Progenitor cell of endocrine pancreas (in vitro differentiated cells): ENCODE measurements around the gene SH2D1B. TPM values are rescaled to one million over a fixed set of nuclear protein-coding genes. Genes with fewer than 3 reads are reported as not detected.

Source experiments
- total RNA-seq: library from RNA; stranded (reverse); gene quantifications from 2 replicates; pipeline ENCODE4 v1.2.1, GENCODE V29; 2021

The SH2D1B gene
- total RNA-seq, 1 donor from 2014 or later: not detected

Other genes with a start within 250 kb of the SH2D1B start
- gene SPATA46, start 35.3 kb downstream of the SH2D1B start, total RNA-seq: not detected in 2 replicates
- 5.1 and 6.5 TPM in 2 replicates for gene C1orf226, start 30.4 kb downstream of the SH2D1B start, total RNA-seq
- 21.5 and 22.9 TPM in 2 replicates for gene UHMK1, start 85.7 kb upstream of the SH2D1B start, total RNA-seq
- 29.1 and 30.8 TPM in 2 replicates for gene UAP1, start 149.6 kb upstream of the SH2D1B start, total RNA-seq
- 1.2 and 1.7 TPM in 2 replicates for gene DDR2, start 220.3 kb upstream of the SH2D1B start, total RNA-seq